Panc1 (cell line): Measurements from ENCODE around the gene MAD1L1.

ENCODE experiments used
- POLR2AphosphoS5 ChIP-seq: IDR thresholded peaks from 2 replicates; pipeline ENCODE4 v1.6.1; 2012; ENCODE audit warnings: mild to moderate bottlenecking, low read depth, low read length, moderate library complexity
- SIN3A ChIP-seq: IDR thresholded peaks from 2 replicates; pipeline ENCODE4 v1.6.1; 2012; ENCODE audit warnings: low read depth, mild to moderate bottlenecking, low read length, moderate library complexity, borderline replicate concordance; ENCODE audit not compliant: insufficient read depth
- TCF7L2 ChIP-seq: IDR thresholded peaks from 2 replicates; pipeline ENCODE4 v1.6.1; 2011; ENCODE audit warnings: mild to moderate bottlenecking, low read depth, low read length, inconsistent platforms
- TF ChIP-seq, protein P1 (sequence below): fragments of 450-650 bp; IDR thresholded peaks from 2 replicates; pipeline ENCODE4 v1.5.1; 2017; ENCODE audit warnings: mild to moderate bottlenecking
- TF ChIP-seq, protein P2 (sequence below), 2 experiments: IDR thresholded peaks; 2 replicates each; pipeline ENCODE4 v1.6.1; 2011 to 2012; ENCODE audit warnings: low read depth in 2 of 2, control low read depth in 1 of 2, low read length in 1 of 2, mild to moderate bottlenecking in 1 of 2, moderate library complexity in 1 of 2; ENCODE audit not compliant: insufficient read depth in 1 of 2

DNA sequence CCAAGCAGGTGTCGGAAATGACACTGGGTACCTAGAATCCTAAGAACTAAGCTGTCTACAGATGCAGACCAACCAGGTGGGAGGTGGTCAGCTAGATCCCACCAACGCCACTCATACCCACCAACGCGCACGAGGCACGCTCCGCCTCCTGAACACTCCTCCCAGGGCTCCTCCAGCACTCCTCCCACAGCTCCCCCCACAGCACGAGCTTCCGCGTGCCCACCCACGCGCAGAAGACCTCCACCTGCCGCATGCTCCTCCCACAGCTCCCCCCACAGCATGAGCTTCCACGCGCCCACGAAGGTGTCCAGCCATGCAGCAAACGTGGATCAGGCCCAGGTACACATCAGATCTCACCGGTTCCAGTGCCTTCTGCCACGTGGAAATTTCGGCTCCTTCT is 196.0 kb downstream of the MAD1L1 start:
- TF ChIP-seq, protein P1, sequence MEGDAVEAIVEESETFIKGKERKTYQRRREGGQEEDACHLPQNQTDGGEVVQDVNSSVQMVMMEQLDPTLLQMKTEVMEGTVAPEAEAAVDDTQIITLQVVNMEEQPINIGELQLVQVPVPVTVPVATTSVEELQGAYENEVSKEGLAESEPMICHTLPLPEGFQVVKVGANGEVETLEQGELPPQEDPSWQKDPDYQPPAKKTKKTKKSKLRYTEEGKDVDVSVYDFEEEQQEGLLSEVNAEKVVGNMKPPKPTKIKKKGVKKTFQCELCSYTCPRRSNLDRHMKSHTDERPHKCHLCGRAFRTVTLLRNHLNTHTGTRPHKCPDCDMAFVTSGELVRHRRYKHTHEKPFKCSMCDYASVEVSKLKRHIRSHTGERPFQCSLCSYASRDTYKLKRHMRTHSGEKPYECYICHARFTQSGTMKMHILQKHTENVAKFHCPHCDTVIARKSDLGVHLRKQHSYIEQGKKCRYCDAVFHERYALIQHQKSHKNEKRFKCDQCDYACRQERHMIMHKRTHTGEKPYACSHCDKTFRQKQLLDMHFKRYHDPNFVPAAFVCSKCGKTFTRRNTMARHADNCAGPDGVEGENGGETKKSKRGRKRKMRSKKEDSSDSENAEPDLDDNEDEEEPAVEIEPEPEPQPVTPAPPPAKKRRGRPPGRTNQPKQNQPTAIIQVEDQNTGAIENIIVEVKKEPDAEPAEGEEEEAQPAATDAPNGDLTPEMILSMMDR: no peak
- TF ChIP-seq POLR2AphosphoS5 (no peak), TCF7L2 (no peak), SIN3A (no peak)
- TF ChIP-seq, protein P2, sequence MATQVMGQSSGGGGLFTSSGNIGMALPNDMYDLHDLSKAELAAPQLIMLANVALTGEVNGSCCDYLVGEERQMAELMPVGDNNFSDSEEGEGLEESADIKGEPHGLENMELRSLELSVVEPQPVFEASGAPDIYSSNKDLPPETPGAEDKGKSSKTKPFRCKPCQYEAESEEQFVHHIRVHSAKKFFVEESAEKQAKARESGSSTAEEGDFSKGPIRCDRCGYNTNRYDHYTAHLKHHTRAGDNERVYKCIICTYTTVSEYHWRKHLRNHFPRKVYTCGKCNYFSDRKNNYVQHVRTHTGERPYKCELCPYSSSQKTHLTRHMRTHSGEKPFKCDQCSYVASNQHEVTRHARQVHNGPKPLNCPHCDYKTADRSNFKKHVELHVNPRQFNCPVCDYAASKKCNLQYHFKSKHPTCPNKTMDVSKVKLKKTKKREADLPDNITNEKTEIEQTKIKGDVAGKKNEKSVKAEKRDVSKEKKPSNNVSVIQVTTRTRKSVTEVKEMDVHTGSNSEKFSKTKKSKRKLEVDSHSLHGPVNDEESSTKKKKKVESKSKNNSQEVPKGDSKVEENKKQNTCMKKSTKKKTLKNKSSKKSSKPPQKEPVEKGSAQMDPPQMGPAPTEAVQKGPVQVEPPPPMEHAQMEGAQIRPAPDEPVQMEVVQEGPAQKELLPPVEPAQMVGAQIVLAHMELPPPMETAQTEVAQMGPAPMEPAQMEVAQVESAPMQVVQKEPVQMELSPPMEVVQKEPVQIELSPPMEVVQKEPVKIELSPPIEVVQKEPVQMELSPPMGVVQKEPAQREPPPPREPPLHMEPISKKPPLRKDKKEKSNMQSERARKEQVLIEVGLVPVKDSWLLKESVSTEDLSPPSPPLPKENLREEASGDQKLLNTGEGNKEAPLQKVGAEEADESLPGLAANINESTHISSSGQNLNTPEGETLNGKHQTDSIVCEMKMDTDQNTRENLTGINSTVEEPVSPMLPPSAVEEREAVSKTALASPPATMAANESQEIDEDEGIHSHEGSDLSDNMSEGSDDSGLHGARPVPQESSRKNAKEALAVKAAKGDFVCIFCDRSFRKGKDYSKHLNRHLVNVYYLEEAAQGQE (IDR thresholded peaks at IDR 0.05; ENCODE audit: insufficient read depth in 1 of 2, low read depth in 2 of 2, low read length in 1 of 2): no peak
